ENCODE data around the gene GLRX. TPM values are rescaled to one million over a fixed set of nuclear protein-coding genes. Genes with fewer than 3 reads are reported as not detected.
A peak's percentile ranks its signal among the peaks of the same experiment; 100 is the strongest.

The GLRX gene
- total and polyA plus RNA-seq, 2 of the 13 experiments (the other 11 are each of a cell fraction or from before 2014, with no cell fraction given), result 63.8 to 499 TPM

DNA sequence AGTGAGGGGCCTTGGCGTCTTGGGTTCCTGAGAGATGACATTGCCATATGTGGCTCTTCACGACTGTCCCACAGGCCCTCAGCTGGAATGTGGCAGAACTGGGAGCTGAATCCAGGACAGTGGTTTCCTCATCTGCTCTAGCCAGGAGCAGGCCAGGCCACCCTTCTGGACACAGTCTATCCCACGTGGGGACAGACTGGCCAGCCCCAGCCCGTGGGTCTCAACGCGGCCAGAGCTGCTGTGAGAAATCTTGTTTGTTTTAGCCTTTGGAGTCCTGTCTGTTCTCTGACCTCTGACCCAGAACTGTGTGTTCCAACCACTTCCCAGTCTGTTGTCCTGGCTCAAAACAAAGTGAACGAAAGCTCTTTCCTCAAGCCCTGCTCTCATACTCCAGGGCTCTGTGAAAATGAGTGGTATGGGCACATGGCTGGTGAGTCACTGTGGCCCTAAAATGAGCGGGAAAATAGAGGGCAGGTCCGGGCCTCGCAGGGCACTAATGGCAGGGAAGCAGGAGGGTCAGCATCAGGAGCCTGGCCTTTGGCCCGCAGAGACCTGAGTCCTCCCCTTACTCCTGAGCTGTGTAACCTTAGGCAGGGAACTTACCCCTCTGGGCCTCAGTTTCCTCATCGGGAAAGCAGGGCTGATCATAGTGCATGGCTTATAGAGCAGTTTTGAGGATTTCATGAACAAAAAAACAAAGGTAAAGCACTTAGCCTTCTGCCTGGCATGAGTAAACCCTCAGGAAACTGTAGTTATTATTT lies 34.8 kb upstream of the GLRX start (continued):
- TF ChIP-seq STAG1 (CRISPR knock-in tag; IDR thresholded peaks at IDR 0.05), result peak; percentile 24; the same call in 1 of the 2 replicates
- TF ChIP-seq SMARCC2 (IDR thresholded peaks at IDR 0.05), result no peak
- TF ChIP-seq, protein P1, sequence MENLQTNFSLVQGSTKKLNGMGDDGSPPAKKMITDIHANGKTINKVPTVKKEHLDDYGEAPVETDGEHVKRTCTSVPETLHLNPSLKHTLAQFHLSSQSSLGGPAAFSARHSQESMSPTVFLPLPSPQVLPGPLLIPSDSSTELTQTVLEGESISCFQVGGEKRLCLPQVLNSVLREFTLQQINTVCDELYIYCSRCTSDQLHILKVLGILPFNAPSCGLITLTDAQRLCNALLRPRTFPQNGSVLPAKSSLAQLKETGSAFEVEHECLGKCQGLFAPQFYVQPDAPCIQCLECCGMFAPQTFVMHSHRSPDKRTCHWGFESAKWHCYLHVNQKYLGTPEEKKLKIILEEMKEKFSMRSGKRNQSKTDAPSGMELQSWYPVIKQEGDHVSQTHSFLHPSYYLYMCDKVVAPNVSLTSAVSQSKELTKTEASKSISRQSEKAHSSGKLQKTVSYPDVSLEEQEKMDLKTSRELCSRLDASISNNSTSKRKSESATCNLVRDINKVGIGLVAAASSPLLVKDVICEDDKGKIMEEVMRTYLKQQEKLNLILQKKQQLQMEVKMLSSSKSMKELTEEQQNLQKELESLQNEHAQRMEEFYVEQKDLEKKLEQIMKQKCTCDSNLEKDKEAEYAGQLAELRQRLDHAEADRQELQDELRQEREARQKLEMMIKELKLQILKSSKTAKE (CRISPR knock-in tag; IDR thresholded peaks at IDR 0.05; ENCODE audit: borderline replicate concordance), result peak; percentile 73; the same call in 1 of the 2 replicates
- TF ChIP-seq IRX3 (CRISPR knock-in tag; IDR thresholded peaks at IDR 0.05; ENCODE audit: borderline replicate concordance, low read depth), result no peak
- TF ChIP-seq ZNF782 (CRISPR knock-in tag; IDR thresholded peaks at IDR 0.05; ENCODE audit: borderline replicate concordance), result peak; percentile 56; the same call in 1 of the 2 replicates
- TF ChIP-seq, protein P2, sequence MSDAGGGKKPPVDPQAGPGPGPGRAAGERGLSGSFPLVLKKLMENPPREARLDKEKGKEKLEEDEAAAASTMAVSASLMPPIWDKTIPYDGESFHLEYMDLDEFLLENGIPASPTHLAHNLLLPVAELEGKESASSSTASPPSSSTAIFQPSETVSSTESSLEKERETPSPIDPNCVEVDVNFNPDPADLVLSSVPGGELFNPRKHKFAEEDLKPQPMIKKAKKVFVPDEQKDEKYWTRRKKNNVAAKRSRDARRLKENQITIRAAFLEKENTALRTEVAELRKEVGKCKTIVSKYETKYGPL (CRISPR knock-in tag; IDR thresholded peaks at IDR 0.05), result 0 out of 2 replicates have a peak, but pooled peaks have one; percentile 26
- TF ChIP-seq ZNF556 (CRISPR knock-in tag; IDR thresholded peaks at IDR 0.05; ENCODE audit: borderline replicate concordance), result peak; percentile 38; the same call in 1 of the 2 replicates
- TF ChIP-seq IRF2 (CRISPR knock-in tag; IDR thresholded peaks at IDR 0.05), result peak; percentile 84
- TF ChIP-seq ZNF557 (CRISPR knock-in tag; IDR thresholded peaks at IDR 0.05), result 0 out of 2 replicates have a peak, but pooled peaks have one; percentile 83
- TF ChIP-seq, protein P3, sequence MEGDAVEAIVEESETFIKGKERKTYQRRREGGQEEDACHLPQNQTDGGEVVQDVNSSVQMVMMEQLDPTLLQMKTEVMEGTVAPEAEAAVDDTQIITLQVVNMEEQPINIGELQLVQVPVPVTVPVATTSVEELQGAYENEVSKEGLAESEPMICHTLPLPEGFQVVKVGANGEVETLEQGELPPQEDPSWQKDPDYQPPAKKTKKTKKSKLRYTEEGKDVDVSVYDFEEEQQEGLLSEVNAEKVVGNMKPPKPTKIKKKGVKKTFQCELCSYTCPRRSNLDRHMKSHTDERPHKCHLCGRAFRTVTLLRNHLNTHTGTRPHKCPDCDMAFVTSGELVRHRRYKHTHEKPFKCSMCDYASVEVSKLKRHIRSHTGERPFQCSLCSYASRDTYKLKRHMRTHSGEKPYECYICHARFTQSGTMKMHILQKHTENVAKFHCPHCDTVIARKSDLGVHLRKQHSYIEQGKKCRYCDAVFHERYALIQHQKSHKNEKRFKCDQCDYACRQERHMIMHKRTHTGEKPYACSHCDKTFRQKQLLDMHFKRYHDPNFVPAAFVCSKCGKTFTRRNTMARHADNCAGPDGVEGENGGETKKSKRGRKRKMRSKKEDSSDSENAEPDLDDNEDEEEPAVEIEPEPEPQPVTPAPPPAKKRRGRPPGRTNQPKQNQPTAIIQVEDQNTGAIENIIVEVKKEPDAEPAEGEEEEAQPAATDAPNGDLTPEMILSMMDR (CRISPR knock-in tag; IDR thresholded peaks at IDR 0.05), result 0 out of 2 replicates have a peak, but pooled peaks have one; percentile 9

Measured in HepG2 (cell line).